ENCODE data around the gene STN1.

The STN1 gene

DNA sequence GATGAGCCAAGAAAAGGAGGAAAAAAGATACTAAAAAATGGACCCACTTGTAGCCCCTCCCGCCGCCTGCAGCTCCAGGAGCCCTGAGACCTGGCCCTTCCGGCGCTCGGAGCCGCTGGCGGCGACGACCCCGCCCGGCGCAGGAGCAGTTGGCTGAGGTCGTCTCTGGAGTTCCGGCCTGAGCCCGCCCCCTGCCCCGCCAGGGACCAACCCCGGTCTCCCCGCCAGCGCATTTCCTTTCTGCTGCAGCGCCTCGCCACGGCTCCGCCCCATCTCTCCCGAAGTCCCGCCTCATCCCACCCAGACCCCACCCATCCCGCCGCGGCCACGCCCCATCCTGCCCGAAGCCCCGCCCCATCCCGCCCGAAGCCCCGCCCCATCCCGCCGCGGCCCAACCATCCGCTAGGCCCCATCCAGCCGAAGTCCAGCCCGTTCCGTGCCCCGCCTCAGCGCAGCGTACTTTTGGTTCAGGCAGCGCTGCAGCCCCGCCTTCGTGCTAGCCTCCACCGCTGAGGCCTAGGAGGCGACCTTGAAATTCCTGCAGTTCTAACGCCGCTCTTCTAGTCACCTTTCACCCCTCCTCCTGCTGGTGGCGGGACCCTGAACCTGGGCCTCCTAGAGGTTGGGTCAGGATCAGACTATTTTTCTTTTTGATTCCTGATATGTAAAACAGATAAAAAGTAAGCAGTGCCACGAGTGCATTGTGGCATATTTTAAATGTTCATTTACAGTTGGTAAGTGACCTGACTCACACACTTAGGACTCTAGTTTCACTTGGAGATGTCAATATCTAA, at the start of gene STN1:
Gene STN1, minus strand, starts transcription at position 132 of the 794 bp plus-strand sequence. CDS start 590 bp downstream, outside the sequence.
- peak; percentile 79 to 89 for DNase-seq

- no peak for DNase-seq
These were observed 49.6 kb upstream of the STN1 start for GRCh38 chr10:103967448-103968071.

GRCh38 chr10:103966671-103967447, 48.9 kb upstream of the STN1 start, which contains the start of gene SLK:
TSS of gene SLK (plus strand) at chr10:103967140. CDS start at chr10:103967746, 606 bp downstream.
- peak in 1 of 2 experiments; percentile 17 for DNase-seq

- no peak for DNase-seq
These were observed 42.1 kb upstream of the STN1 start for GRCh38 chr10:103960103-103960502.

- no peak for DNase-seq
These were observed 41.0 kb upstream of the STN1 start for GRCh38 chr10:103958996-103959395.

- no peak for DNase-seq
These were observed 36.6 kb upstream of the STN1 start for GRCh38 chr10:103954543-103954942.

DNA sequence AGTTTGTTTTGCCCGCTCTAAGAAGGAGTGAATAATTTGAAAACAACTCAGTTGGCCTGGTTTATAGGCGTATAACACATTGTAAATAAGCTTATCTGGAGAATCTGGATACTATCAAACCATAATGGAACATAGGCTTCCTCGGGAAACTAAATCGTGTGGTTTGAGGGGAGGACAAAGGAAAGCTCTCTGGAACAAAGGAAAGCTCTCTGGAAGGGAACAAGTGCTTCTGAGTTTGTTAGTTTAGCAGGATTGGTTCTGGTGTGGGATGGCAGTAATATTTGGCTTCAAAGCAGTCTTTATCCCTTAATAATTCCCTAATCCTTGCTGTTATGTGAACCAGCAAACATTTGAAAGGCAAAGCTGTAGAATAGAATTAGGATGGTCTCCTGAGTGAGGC, 34.0 kb upstream of the STN1 start:
- DNase-seq = no peak

GRCh38 chr10:103951183-103951582, 33.2 kb upstream of the STN1 start:
- DNase-seq = no peak

DNA sequence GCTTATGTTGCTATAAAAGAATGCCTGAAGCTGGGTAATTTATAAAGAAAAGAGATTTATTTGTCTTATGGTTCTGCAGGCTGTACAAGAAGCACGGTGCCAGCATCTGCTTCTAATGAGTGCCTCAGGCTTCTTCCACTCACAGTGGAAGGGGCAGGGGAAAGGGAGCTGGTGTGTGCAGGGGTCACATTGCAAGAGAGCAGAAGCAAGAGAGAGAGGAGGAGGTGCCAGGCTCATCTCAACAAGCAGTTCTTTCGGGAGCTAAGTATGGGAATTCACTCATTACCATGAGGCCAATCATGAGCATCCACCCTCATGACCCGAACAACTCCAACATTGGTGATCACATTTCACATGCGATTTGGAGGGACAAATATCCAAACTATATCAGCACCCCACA, 31.7 kb upstream of the STN1 start:
- no peak for DNase-seq

DNA sequence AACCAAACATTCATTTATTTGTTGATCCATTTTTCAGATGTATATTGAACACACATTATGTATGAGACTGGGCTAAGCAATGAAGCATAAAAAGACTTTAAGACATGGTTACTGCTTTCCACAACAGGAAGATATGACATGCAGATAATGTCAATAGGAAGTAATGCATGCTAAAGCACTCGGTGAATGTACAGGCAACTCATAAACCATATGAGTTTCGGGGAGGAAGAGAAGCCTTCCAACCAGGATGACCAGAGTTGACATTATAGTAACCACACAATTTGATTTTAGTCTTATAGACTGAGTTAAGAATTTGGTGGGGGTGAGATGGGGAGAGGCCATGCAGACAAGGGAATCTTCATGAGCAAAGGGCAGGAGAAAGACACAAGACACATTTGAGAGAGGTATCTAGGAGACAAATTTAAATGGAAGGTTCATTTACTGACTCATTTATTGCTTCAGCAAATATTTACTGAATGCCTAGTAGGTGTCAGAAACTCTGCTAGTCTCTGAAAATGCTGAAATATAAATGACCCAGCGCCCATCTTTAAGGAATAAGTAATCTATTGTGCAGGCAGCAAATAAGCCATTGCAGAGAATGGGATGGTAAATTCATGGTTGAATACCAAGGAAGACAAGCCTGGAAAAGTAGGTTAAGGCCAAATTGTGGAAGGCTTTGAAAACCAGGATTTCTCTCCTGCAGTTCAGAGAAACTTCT, 30.0 kb upstream of the STN1 start:
- DNase-seq = no peak

GRCh38 chr10:103942866-103943265, 24.9 kb upstream of the STN1 start:
- no peak for DNase-seq

- no peak for DNase-seq
These were observed 23.8 kb upstream of the STN1 start for GRCh38 chr10:103941801-103942200.

- DNase-seq = no peak
These were observed 21.5 kb upstream of the STN1 start for GRCh38 chr10:103939522-103939921.

GRCh38 chr10:103936022-103936421, 18.0 kb upstream of the STN1 start:
- no peak for DNase-seq

DNA sequence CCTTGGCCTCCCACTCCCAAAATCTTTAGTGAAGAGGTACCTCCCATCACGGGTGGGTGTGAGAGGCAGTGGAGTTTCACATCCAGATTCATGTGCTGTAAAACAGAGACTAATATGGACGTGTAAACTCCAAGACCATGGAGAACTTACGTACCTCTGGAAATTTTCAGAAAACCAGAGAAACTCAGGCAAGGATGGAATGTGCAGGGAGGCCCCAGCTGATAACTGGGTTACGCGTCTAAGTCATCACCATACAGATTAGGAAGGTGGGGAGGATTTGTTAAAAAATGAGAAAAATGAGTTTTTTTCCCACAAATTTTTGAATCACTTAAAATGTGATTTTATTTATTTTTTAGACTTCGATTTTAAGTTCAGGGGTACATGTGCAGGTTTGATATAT, 16.3 kb upstream of the STN1 start:
- no peak for DNase-seq

DNA sequence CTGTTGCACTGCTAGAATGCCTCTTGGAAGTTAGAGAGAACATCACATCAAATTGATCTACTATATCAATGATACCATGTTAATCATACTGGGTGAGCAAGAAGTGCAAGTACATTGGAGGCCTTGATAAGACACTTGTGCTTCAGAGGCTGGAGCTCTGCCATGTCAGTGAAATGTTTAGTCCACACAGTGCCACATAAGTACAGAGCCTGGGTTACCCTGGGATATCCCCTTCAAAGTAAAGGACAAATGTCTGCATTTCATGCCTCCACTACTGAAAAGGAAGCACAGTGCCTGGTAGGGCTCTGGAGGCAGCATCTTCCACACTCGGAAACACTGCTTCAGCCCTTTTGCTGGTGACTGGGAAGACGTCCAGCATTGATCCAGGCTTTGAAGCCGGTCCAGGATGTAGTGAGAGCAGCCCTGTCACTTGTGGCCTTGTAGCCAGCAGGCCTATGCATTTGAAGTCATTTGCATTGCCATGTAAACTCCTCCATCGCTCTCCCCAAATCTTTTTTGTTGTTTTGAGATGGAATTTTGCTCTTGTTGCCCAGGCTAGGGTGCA, 15.7 kb upstream of the STN1 start:
- no peak for DNase-seq

GRCh38 chr10:103932971-103933370, 15.0 kb upstream of the STN1 start:
- DNase-seq = no peak

DNA sequence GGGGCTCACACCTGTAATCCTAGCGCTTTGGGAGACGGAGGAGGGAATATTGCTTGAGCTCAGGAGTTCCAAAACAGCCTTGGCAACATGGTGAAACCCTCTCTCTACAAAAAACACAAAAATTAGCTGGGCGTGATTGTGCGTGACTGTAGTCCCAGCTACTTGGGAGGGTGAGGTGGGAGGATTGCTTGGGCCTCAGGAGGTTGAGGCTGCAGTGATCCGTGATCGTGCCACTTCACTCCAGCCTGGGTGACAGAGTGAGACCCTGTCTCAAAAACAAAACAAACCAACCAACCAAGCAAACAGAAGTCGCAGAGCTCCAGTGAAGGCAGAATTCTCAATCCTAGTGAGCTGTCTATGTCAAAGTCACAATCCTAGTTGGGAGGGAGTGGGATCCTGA, 14.3 kb upstream of the STN1 start:
- no peak for DNase-seq

- no peak for DNase-seq
These were observed 13.6 kb upstream of the STN1 start for GRCh38 chr10:103931603-103932002.

- DNase-seq = no peak
These were observed 12.9 kb upstream of the STN1 start for GRCh38 chr10:103930881-103931280.

- no peak for DNase-seq
These were observed 12.5 kb upstream of the STN1 start for GRCh38 chr10:103930449-103930848.

DNA sequence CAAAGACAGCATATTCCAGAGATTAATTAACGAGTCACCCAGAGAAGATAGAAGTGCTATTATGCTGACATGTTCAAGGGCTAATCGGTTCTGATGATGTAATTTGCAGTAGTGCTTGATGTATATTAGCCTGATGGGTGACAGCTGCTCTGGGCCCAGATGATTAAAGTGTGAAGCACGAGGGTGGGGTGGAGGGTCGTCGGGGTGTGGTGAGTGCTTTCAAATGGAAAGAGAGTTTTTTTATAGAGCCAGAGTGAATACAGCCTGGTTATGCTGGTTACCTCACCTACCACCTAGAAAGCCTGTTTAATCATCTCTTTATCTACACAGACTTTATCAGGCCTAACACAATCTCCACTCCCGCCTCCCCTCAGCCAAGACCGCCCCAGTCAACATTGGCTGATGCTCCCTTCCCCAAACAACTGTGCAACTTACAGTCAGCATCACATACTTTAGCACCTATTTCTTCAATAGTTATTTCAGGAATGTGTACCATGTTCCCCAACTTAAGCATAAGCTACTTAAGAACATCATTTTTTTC, 11.5 kb upstream of the STN1 start:
- no peak for DNase-seq
